Measurements from ENCODE around the gene ESPN. TPM values are rescaled to one million over a fixed set of nuclear protein-coding genes. Genes with fewer than 3 reads are reported as not detected.

ESPN gene
- total RNA-seq, 1 experiment from 2014 or later: not detected

GRCh38 chr1:6466023-6466422, 41.4 kb downstream of the ESPN start, which contains the start of gene TNFRSF25:
Gene TNFRSF25 (minus strand): TSS chr1:6466173. CDS start chr1:6466107, 66 bp downstream.
- no peak for DNase-seq (ENCODE audit: low read depth)

- no peak for DNase-seq (ENCODE audit: low read depth)
Measured at GRCh38 chr1:6466751-6467150, 42.2 kb downstream of the ESPN start.

- DNase-seq (ENCODE audit: low read depth): no peak
Measured at GRCh38 chr1:6467224-6467623, 42.6 kb downstream of the ESPN start.

- DNase-seq (ENCODE audit: low read depth): no peak
Measured at GRCh38 chr1:6467744-6468688, 43.4 kb downstream of the ESPN start.

DNA sequence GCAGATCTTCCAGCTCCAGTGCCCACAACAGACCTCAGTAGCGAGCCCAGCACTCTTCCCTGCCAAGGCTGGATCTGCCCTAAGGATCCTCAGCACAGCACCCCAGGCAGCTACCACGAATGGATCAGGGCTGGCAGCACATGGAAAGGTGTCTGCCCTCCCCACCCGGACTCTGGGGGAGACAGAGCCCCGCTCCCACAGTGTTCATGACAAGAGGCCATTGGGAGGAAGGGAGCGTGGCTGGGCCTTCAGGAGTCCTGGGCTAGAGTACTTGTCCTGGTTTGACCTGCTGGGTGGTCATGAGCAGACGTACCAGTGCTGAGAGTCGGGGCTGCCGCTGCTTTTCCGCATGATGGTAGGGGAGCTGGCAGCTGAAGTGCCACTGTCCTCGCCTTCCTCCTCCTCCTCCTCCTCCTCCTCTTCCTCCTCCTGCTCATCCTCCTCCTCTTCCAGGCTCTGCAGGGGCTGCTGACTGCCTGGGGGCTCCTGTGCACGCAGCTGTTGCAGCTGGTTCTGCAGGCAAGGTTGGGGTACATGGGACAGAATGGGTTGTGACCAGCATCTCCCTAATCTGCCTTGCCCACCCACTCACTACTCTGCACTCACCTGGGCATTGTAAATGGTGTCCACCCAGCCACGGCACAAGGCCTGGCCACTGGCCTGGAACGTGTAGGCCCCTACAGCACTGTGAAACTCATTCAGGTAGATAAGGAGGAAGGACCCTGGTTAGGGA, 44.3 kb downstream of the ESPN start:
- no peak for DNase-seq (ENCODE audit: low read depth)

GRCh38 chr1:6470132-6471085, 45.8 kb downstream of the ESPN start:
- no peak for DNase-seq (ENCODE audit: low read depth)

GRCh38 chr1:6471086-6471969, 46.8 kb downstream of the ESPN start:
- no peak for DNase-seq (ENCODE audit: low read depth)

DNA sequence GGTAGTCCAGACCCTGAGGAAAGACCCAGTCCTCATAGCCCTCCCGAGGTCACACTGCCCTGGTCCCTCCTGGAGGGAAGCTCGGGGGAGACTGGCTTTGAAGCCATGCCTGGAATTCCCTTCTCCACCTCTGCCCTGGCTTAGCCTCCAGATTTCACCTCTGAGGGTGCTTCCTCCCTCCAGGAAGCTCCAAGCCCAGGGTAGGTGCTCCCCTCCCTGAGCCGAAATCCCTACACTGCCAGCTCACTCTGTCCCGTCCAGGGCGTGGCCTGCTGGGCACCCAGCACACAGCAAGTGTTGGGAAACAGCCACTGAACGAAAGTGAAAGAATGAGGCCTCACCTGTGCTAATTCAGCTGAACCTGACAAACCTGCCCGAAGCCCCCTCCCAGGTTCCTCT, 47.4 kb downstream of the ESPN start:
- no peak for DNase-seq (ENCODE audit: low read depth)

GRCh38 chr1:6472391-6472790, 47.8 kb downstream of the ESPN start:
- no peak for DNase-seq (ENCODE audit: low read depth)

GRCh38 chr1:6473156-6473555, 48.6 kb downstream of the ESPN start:
- no peak for DNase-seq (ENCODE audit: low read depth)

- DNase-seq (ENCODE audit: low read depth): no peak
Measured at GRCh38 chr1:6473974-6474814, 49.6 kb downstream of the ESPN start.

DNA sequence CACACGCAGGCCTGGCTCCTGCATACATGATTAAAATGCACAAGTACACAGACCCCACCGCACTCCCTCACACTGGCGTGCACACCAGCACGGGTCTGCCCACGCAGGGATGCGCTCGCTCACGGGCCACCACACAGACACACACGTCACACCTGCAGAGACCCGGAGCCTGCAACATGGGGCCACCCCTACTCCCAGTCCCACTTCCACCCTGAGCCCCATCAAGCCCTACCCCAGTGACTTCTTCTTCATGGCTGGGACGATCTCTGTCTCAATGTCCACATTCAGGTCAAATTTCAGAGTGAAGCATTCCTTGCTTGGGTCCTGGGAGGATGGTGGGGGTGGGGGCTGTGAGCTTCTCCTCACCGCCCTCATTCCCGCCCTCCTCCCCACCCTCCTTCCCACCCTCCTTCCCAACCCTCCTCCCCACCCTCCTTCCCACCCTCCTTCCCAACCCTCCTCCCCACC, 50.3 kb downstream of the ESPN start:
- DNase-seq (ENCODE audit: low read depth): no peak

DNA sequence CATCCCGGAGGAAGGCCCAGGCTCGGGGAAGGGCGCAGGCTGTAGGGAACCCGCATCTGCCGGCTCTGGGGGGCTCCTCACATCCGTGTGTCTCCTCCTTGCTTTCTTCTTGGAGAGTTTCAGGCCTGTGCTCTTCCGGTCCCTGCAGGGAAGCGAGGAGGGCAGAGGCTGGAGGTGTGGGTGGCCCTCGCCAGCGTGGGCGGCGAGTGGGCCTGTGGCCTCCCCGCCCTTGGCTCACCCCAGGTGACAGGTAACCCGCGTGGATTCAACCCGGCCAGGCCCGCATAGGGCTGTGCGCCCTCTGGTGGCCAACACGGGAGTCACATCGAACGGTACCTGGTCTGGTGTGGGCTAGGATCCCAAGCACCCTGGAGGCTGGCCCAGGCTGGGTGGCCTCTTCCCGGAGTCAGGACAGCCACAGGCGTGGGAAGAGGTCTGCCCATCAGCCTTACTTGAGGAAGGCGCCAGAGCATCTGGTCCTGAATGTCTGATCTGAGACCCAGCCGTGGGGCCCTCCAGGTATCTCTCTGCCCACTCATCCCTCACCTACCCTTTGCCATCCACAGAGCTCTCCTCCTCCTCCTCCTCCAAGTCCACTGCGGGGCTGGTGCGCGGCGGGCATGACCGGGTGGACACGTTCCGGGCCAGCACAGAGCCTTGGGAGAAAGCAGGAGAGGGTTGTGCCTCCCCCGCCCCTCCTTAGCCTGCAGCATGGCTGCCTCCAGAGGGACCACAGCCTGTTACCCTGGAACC, 51.0 kb downstream of the ESPN start:
- peak; percentile 55 for DNase-seq (ENCODE audit: low read depth)

- no peak for DNase-seq (ENCODE audit: low read depth)
Measured at GRCh38 chr1:6476483-6476882, 51.9 kb downstream of the ESPN start.

DNA sequence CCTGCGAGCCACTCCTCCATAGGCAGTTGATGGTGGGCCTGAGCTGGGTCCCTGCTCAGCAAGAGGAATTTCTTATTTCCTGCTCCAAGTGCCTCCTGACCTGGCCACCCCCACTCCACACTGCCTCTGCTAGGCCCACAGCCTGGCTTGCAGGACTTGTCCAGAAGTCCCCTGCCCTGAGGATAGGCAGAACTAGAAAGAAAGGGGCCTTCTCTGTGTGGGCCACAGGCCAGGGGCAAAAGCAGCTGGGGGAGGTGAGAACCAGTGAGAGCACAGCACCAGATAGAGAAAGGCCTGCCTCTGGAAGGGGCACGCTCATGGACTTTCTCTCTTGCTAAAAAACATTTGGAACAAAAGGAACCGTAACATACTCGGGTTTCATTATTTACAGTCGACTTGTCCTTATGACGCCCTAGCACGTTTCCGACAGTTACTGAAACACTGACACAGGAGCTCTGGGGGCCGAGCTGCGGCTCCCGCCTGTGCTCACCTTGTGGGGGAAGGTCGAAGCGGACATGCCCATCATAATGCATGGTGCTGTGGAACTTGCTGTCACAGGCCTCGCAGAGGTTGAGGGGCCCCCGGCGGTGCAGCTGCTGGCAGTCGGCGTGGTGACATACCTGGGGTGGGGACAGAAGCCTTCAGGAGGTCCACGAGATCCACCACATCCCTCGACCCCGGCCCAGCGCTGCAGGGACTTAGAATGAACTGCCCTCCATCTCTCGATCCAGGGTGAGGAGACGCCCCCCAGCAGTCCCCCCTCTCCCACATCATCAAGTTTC, 52.7 kb downstream of the ESPN start:
- no peak for DNase-seq (ENCODE audit: low read depth)

- no peak for DNase-seq (ENCODE audit: low read depth)
Measured at GRCh38 chr1:6481820-6482219, 57.2 kb downstream of the ESPN start.

DNA sequence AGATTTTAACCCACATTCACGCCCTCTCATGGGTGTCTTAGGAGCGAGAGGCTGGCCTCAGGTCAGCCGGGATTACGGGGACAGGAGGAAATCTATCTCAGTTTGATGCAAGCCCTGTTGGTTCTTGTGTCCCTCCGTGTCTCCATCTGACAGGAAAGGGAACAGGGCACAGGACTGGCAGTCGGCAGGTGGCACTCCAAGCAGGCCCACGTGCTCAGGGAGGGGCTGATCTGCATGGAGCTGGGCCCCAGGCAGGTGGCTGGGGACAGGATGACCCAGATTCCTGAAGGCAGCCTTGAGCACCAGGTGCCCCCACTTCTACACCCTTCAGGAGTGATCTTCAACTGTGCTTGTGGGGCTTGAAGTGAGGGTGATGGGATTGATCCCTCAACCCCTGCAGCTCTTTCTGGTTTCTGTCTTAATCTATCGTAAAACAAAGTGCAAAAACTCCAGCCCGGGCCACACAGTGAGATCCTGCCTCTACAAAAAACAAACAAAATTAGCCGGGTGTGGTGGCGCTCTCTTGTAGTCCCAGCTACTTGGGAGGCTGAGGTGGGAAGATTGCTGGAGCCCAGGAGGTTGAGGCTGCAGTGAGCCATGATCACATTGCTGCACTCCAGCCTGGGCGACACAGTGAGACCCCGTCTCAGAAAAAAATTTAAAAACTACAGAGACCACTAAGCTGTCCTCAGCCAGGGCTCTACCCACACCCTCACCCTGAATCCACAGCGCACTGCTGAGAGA, 58.6 kb downstream of the ESPN start:
- no peak for DNase-seq (ENCODE audit: low read depth)

All from Daoy (cell line).